Lung (tissue), 12 donors: ENCODE results near the gene SESN2. TPM values are rescaled to one million over a fixed set of nuclear protein-coding genes. Genes with fewer than 3 reads are reported as not detected.

Experiments
- ATAC-seq: fragments of 200-7000 bp; cut with Tn5 transposase; one replicate; pipeline ENCODE4 v1.9.1; 2020; ENCODE audit warnings: moderate number of reproducible peaks; ENCODE audit not compliant: insufficient read depth, low FRiP score
- DNase-seq, 3 donors: peaks; one replicate each; pipeline ENCODE4 v3.0.0-alpha.2; 2013 to 2017
- H3K27ac ChIP-seq, 2 donors: one replicate each; pipeline ENCODE4 v1.5.1; 2013; ENCODE audit warnings: mild to moderate bottlenecking in 2 of 2, moderate library complexity in 2 of 2, control low read depth in 1 of 2, inconsistent platforms in 1 of 2, low read depth in 1 of 2, low read length in 1 of 2
- H3K27me3 ChIP-seq, 3 donors: one replicate each; pipeline ENCODE4 v1.5.1; 2013; ENCODE audit warnings: low read length in 2 of 3; ENCODE audit not compliant: control insufficient read depth in 3 of 3, insufficient read depth in 3 of 3
- H3K36me3 ChIP-seq, 4 donors: one replicate each; pipeline ENCODE4 v1.5.1; 2013; ENCODE audit warnings: low read length in 4 of 4, mild to moderate bottlenecking in 1 of 4, moderate library complexity in 1 of 4; ENCODE audit not compliant: control insufficient read depth in 4 of 4, insufficient read depth in 4 of 4
- H3K4me1 ChIP-seq, 5 donors: one replicate each; pipeline ENCODE4 v1.5.1; 2013; ENCODE audit warnings: low read length in 5 of 5, mild to moderate bottlenecking in 2 of 5, moderate library complexity in 1 of 5; ENCODE audit not compliant: control insufficient read depth in 5 of 5, insufficient read depth in 5 of 5
- H3K4me3 ChIP-seq: one replicate; pipeline ENCODE4 v1.5.1; 2013; ENCODE audit warnings: mild to moderate bottlenecking, control low read depth, moderate library complexity
- H3K9ac ChIP-seq, 2 donors: one replicate each; pipeline ENCODE4 v1.5.1; 2013; ENCODE audit warnings: low read length in 2 of 2, control low read depth in 1 of 2; ENCODE audit not compliant: insufficient read depth in 1 of 2
- H3K9me3 ChIP-seq, 4 donors: one replicate each; pipeline ENCODE4 v1.5.1; 2013; ENCODE audit warnings: low read length in 3 of 4, mild to moderate bottlenecking in 1 of 4, moderate library complexity in 1 of 4; ENCODE audit not compliant: control insufficient read depth in 4 of 4, insufficient read depth in 3 of 4
- WGBS, 2 donors: extraction: QIAGEN DNeasy Blood & Tissue Kit; methylation state at CpG; one replicate each; pipeline ENCODE4 v1.1.7; 2013; 5-methylcytosine and 5-hydroxymethylcytosine counted together
- polyA plus RNA-seq, 2 donors: library from polyadenylated mRNA; stranded (reverse); fragments of 200-250 nt; gene quantifications; one replicate each; pipeline ENCODE4 v1.2.1, GENCODE V29; 2013
- total RNA-seq, 2 donors: library from RNA; depleted of rRNA in 1 of 2; stranded (reverse); fragments of >200 nt in 1 of 2; gene quantifications; one replicate each; pipeline ENCODE4 v1.2.1, GENCODE V29; 2014 to 2021
- TF ChIP-seq, protein P1 (sequence below): IDR thresholded peaks from 2 replicates; pipeline ENCODE4 v1.5.1; 2012; ENCODE audit warnings: mild to moderate bottlenecking; ENCODE audit errors: control extremely low read depth, extremely low read depth
- donor health status: control.
- donor health status: control.
- donor health status: Bipolar disorder and iron deficiency.
- donor health status: healthy.
- donor health status: DM: yes; HTN: yes; CAD: no.

The SESN2 gene
- total and polyA plus RNA-seq, 4 donors = 3.3 to 19.4 (median 10.9) TPM

DNA sequence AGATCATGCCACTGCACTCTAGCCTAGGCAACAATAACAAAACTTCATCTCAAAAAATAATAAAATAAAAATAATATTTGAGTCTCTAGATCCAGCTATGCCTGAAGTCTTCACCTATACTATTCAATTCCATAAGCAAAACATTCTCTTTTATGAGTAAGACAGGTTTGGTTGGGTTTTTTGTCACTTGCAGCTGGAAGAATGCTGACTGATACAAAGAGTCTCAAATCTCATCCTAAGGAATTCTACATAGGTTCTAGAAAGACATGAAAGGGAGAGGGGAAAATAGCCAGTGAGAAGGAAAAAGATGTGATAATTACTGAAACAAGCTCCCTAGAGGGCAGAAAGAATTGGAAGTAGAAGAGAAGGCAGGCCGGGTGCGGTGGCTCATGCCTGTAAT lies 39.1 kb downstream of the SESN2 start:
- ATAC-seq = no peak
- Histone ChIP-seq H3K27ac (no peak overlapping the region), H3K9ac (no peak overlapping the region), H3K36me3 (no peaks in the 10 kb centered on the region), H3K9me3 (no peaks in the 10 kb centered on the region), H3K4me1 (no peaks in the 10 kb centered on the region), H3K4me3 (no peak overlapping the region), H3K27me3 (no peaks in the 10 kb centered on the region)
- TF ChIP-seq, protein P1, sequence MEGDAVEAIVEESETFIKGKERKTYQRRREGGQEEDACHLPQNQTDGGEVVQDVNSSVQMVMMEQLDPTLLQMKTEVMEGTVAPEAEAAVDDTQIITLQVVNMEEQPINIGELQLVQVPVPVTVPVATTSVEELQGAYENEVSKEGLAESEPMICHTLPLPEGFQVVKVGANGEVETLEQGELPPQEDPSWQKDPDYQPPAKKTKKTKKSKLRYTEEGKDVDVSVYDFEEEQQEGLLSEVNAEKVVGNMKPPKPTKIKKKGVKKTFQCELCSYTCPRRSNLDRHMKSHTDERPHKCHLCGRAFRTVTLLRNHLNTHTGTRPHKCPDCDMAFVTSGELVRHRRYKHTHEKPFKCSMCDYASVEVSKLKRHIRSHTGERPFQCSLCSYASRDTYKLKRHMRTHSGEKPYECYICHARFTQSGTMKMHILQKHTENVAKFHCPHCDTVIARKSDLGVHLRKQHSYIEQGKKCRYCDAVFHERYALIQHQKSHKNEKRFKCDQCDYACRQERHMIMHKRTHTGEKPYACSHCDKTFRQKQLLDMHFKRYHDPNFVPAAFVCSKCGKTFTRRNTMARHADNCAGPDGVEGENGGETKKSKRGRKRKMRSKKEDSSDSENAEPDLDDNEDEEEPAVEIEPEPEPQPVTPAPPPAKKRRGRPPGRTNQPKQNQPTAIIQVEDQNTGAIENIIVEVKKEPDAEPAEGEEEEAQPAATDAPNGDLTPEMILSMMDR = no peak
- DNase-seq = no peak
- WGBS, 2 donors = 93 to 94% methylated on average over 2 of the region's 2 CpGs

DNA sequence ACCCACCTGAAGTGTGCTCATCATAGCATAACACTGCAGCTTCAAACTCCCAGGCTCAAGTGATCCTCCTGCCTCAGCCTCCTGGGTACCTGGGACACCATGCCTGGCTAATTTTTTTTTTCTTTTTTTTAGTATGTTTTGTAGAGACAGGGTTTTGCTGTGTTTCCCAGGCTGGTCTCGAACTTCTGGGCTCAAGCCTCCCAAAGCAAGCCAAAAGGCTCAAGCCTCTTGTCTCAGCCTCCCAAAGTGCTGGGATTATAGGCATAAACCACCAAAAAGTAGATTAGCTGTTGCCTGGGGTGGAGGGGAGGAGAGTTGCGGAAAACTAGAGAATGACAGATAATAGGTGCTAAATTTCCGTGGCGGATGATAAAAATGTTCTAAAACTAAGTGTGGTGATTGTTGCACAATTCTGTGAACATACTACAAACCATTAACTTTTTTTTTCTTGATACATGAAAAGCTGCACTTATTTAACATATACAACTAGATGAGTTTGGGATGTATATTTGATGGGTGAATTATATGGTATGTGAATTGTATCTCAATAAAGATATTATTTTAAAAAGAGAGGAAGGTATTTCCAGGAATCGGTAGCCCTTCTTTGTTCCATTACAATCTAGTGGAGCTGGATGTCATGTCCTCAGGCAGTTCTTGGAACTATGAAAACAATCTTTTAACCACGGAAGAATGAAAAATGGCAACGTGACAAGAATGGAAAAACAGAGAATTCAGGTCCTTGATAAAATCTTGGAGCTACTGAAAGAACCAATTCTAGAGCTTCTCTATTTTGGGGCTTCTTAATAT lies 42.3 kb downstream of the SESN2 start:
- TF ChIP-seq, protein P1 = no peak
- no peaks in the 10 kb centered on the region for H3K36me3 ChIP-seq
- DNase-seq (no peak), ATAC-seq (no peak)
- no peaks in the 10 kb centered on the region for H3K9me3 ChIP-seq
- H3K4me3 ChIP-seq = no peak overlapping the region
- H3K27ac ChIP-seq = no peak overlapping the region
- no peak overlapping the region for H3K9ac ChIP-seq
- H3K27me3 ChIP-seq = no peaks in the 10 kb centered on the region
- WGBS, 2 donors = 56 to 62% methylated on average over 7 of the region's 7 CpGs
- H3K4me1 ChIP-seq = peaks cover 0 to 1% (median 0%) of the 10 kb centered on the region in 5 donors

GRCh38 chr1:28302247-28302646 lies 42.9 kb downstream of the SESN2 start:
- Histone ChIP-seq H3K4me3 (no peak overlapping the region), H3K9me3 (no peaks in the 10 kb centered on the region), H3K27me3 (no peaks in the 10 kb centered on the region), H3K27ac (no peak overlapping the region), H3K9ac (no peak overlapping the region), H3K4me1 (peaks cover 0 to 1% (median 0%) of the 10 kb centered on the region in 5 donors), H3K36me3 (no peaks in the 10 kb centered on the region)
- DNase-seq (no peak), ATAC-seq (no peak)
- TF ChIP-seq, protein P1 = no peak
- 70 to 85% methylated on average over 5 of the region's 5 CpGs for WGBS, 2 donors
